ENCODE results near the gene ANKK1.

Gene ANKK1

GRCh38 chr11:113385749-113386148 is 1.8 kb upstream of the ANKK1 start:
- no peak for ATAC-seq
- TF ChIP-seq ZNF70 (CRISPR knock-in tag; IDR thresholded peaks at IDR 0.05) (no peak), ZC3H10 (CRISPR knock-in tag; IDR thresholded peaks at IDR 0.05) (no peak), OSR1 (CRISPR knock-in tag; IDR thresholded peaks at IDR 0.05) (no peak), ZNF8 (CRISPR knock-in tag; IDR thresholded peaks at IDR 0.05) (no peak), CSDC2 (CRISPR knock-in tag; IDR thresholded peaks at IDR 0.05) (no peak), PPARA (CRISPR knock-in tag; IDR thresholded peaks at IDR 0.05; ENCODE audit: borderline replicate concordance) (no peak), CSRNP3 (CRISPR knock-in tag; IDR thresholded peaks at IDR 0.05) (no peak), RARB (CRISPR knock-in tag; IDR thresholded peaks at IDR 0.05) (no peak), SNAI2 (CRISPR knock-in tag; IDR thresholded peaks at IDR 0.05) (no peak), TOX (CRISPR knock-in tag; IDR thresholded peaks at IDR 0.05; ENCODE audit: borderline replicate concordance) (no peak), ARNTL (CRISPR knock-in tag; IDR thresholded peaks at IDR 0.05; ENCODE audit: borderline replicate concordance, low read depth) (no peak)

GRCh38 chr11:113386866-113387265 is 713 bp upstream of the ANKK1 start:
- TF ChIP-seq ZFP30 (CRISPR knock-in tag; IDR thresholded peaks at IDR 0.05): no peak
- no peak for ATAC-seq

DNA sequence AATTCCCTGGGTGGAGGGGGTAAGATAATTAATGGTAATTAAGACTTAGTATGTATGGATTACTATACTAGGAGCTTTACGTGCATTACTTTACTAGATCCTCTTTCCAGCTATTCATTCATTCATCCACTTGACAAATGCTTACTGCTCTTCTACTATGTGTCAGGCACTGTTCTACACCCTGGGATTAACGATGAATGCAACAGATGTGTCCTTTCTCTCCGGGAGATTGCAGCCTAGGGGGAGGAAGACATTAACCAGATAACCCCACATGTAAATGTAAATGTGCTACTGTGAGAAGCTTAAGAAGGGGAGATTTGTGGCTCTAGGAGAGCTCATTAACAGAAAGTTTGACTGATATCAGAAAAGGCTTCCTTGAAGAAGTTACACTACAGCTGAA is 1.7 kb downstream of the ANKK1 start:
- TF ChIP-seq PPARA (CRISPR knock-in tag; IDR thresholded peaks at IDR 0.05; ENCODE audit: borderline replicate concordance): no peak
- no peak for TF ChIP-seq OSR1 (CRISPR knock-in tag; IDR thresholded peaks at IDR 0.05)
- no peak for TF ChIP-seq POU6F1 (CRISPR knock-in tag; IDR thresholded peaks at IDR 0.05; ENCODE audit: borderline replicate concordance, low read depth)
- TF ChIP-seq RARB (CRISPR knock-in tag; IDR thresholded peaks at IDR 0.05): no peak
- TF ChIP-seq ZNF565 (CRISPR knock-in tag; conservative IDR thresholded peaks at IDR 0.05; ENCODE audit: low read depth): no peak
- TF ChIP-seq GLIS3 (CRISPR knock-in tag; IDR thresholded peaks at IDR 0.05): no peak
- no peak for TF ChIP-seq ARNTL (CRISPR knock-in tag; IDR thresholded peaks at IDR 0.05; ENCODE audit: borderline replicate concordance, low read depth)
- TF ChIP-seq ESRRG (CRISPR knock-in tag; IDR thresholded peaks at IDR 0.05): no peak
- TF ChIP-seq ZNF8 (CRISPR knock-in tag; IDR thresholded peaks at IDR 0.05): no peak
- TF ChIP-seq ISL1 (CRISPR knock-in tag; IDR thresholded peaks at IDR 0.05): no peak
- TF ChIP-seq ZNF70 (CRISPR knock-in tag; IDR thresholded peaks at IDR 0.05): no peak
- no peak for TF ChIP-seq CSDC2 (CRISPR knock-in tag; IDR thresholded peaks at IDR 0.05)
- TF ChIP-seq TOX (CRISPR knock-in tag; IDR thresholded peaks at IDR 0.05; ENCODE audit: borderline replicate concordance): no peak
- no peak for TF ChIP-seq PATZ1 (CRISPR knock-in tag; IDR thresholded peaks at IDR 0.05; ENCODE audit: borderline replicate concordance)
- ATAC-seq: no peak

- no peak for ATAC-seq
- TF ChIP-seq GLIS3 (CRISPR knock-in tag; IDR thresholded peaks at IDR 0.05): no peak
- TF ChIP-seq ZFP30 (CRISPR knock-in tag; IDR thresholded peaks at IDR 0.05): no peak
- TF ChIP-seq ZC3H10 (CRISPR knock-in tag; IDR thresholded peaks at IDR 0.05): no peak
- TF ChIP-seq CSDC2 (CRISPR knock-in tag; IDR thresholded peaks at IDR 0.05): no peak
- TF ChIP-seq SNAI2 (CRISPR knock-in tag; IDR thresholded peaks at IDR 0.05): no peak
- TF ChIP-seq ZNF565 (CRISPR knock-in tag; conservative IDR thresholded peaks at IDR 0.05; ENCODE audit: low read depth): no peak
- no peak for TF ChIP-seq BACH2 (CRISPR knock-in tag; IDR thresholded peaks at IDR 0.05; ENCODE audit: borderline replicate concordance)
- TF ChIP-seq ZFP3 (CRISPR knock-in tag; IDR thresholded peaks at IDR 0.05): no peak
- TF ChIP-seq ISL1 (CRISPR knock-in tag; IDR thresholded peaks at IDR 0.05): no peak
- TF ChIP-seq, protein P1, sequence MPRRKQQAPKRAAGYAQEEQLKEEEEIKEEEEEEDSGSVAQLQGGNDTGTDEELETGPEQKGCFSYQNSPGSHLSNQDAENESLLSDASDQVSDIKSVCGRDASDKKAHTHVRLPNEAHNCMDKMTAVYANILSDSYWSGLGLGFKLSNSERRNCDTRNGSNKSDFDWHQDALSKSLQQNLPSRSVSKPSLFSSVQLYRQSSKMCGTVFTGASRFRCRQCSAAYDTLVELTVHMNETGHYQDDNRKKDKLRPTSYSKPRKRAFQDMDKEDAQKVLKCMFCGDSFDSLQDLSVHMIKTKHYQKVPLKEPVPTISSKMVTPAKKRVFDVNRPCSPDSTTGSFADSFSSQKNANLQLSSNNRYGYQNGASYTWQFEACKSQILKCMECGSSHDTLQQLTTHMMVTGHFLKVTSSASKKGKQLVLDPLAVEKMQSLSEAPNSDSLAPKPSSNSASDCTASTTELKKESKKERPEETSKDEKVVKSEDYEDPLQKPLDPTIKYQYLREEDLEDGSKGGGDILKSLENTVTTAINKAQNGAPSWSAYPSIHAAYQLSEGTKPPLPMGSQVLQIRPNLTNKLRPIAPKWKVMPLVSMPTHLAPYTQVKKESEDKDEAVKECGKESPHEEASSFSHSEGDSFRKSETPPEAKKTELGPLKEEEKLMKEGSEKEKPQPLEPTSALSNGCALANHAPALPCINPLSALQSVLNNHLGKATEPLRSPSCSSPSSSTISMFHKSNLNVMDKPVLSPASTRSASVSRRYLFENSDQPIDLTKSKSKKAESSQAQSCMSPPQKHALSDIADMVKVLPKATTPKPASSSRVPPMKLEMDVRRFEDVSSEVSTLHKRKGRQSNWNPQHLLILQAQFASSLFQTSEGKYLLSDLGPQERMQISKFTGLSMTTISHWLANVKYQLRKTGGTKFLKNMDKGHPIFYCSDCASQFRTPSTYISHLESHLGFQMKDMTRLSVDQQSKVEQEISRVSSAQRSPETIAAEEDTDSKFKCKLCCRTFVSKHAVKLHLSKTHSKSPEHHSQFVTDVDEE (CRISPR knock-in tag; IDR thresholded peaks at IDR 0.05): no peak
- no peak for TF ChIP-seq TOX (CRISPR knock-in tag; IDR thresholded peaks at IDR 0.05; ENCODE audit: borderline replicate concordance)
- TF ChIP-seq RARB (CRISPR knock-in tag; IDR thresholded peaks at IDR 0.05): no peak
- TF ChIP-seq OSR1 (CRISPR knock-in tag; IDR thresholded peaks at IDR 0.05): no peak
- no peak for TF ChIP-seq TCF4 (CRISPR knock-in tag; IDR thresholded peaks at IDR 0.05; ENCODE audit: borderline replicate concordance)
- no peak for TF ChIP-seq PATZ1 (CRISPR knock-in tag; IDR thresholded peaks at IDR 0.05; ENCODE audit: borderline replicate concordance)
- TF ChIP-seq POU6F1 (CRISPR knock-in tag; IDR thresholded peaks at IDR 0.05; ENCODE audit: borderline replicate concordance, low read depth): no peak
- no peak for TF ChIP-seq PPARA (CRISPR knock-in tag; IDR thresholded peaks at IDR 0.05; ENCODE audit: borderline replicate concordance)
Observed at GRCh38 chr11:113392236-113392921, 4.8 kb downstream of the ANKK1 start.
